ENCODE data around the gene MTARC2.

DNA sequence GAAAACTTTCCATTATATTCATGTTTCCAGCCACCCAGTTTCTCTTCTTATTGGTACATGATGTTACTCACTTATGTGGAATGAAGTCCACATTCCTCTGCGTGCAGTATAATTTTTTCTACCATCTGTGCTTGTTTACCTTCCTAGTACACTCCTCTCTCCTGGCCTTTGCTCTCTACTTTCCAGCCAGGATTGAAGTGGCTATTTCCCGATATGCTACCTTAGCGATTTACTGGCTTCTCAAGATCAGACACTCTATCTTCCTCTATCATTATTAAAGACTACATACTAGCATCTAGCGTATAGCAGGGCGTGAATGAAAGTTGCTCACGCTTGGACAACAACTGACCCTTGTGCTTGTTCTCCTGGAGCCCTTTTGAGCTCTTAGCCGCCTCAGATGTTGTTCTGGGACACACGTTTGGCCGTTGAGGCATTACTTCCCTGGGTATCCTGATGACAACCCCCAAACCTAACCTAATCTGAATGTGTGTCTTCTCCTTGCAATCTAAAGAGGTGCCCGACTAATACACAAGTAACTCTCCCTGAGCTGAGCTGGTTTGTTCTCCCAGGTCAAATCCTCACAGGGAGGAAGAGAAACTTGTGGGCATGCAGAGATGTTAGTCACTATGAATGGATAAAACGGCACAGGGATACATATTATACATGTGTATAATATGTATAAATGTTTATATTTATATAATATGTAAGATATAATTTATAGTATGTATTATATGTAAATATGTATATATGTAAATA, 13.4 kb upstream of the MTARC2 start:
- TF ChIP-seq, protein P1, sequence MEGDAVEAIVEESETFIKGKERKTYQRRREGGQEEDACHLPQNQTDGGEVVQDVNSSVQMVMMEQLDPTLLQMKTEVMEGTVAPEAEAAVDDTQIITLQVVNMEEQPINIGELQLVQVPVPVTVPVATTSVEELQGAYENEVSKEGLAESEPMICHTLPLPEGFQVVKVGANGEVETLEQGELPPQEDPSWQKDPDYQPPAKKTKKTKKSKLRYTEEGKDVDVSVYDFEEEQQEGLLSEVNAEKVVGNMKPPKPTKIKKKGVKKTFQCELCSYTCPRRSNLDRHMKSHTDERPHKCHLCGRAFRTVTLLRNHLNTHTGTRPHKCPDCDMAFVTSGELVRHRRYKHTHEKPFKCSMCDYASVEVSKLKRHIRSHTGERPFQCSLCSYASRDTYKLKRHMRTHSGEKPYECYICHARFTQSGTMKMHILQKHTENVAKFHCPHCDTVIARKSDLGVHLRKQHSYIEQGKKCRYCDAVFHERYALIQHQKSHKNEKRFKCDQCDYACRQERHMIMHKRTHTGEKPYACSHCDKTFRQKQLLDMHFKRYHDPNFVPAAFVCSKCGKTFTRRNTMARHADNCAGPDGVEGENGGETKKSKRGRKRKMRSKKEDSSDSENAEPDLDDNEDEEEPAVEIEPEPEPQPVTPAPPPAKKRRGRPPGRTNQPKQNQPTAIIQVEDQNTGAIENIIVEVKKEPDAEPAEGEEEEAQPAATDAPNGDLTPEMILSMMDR (IDR thresholded peaks at IDR 0.05 in 8 of 11, conservative IDR thresholded peaks at IDR 0.05 in 3 of 11), result no peak
- TF ChIP-seq POLR2A (IDR thresholded peaks at IDR 0.05), result no peak

All from spleen (tissue), 7 donors.